Neural progenitor cell (in vitro differentiated cells): ENCODE data around the gene CDC42EP5. TPM values are rescaled to one million over a fixed set of nuclear protein-coding genes. Genes with fewer than 3 reads are reported as not detected.

ENCODE experiments used
- DNase-seq: peaks from one replicate; pipeline ENCODE4 v3.0.0-alpha.2; 2016; ENCODE audit warnings: low spot score
- H2AFZ ChIP-seq: fragments of 200-600 bp; sonication (generic); replicated peaks from 2 replicates; pipeline ENCODE4 v1.6.1; 2016; ENCODE audit warnings: antibody characterized with exemption
- H3F3A ChIP-seq: fragments of 200-600 bp; sonication (generic); 2 replicates; pipeline ENCODE4 v1.6.1; 2016; ENCODE audit warnings: antibody characterized with exemption, low read depth
- H3K27ac ChIP-seq: fragments of 200-600 bp; sonication (generic); 2 replicates; pipeline ENCODE4 v1.5.1; 2016; ENCODE audit warnings: mild to moderate bottlenecking
- H3K27me3 ChIP-seq: fragments of 200-600 bp; sonication (generic); 2 replicates; pipeline ENCODE4 v1.6.1; 2016; ENCODE audit warnings: mild to moderate bottlenecking, moderate library complexity
- H3K36me3 ChIP-seq: fragments of 200-600 bp; sonication (generic); 2 replicates; pipeline ENCODE4 v1.5.1; 2016
- H3K4me1 ChIP-seq: fragments of 200-600 bp; sonication (generic); 2 replicates; pipeline ENCODE4 v1.6.1; 2016; ENCODE audit warnings: mixed run types
- H3K4me2 ChIP-seq: fragments of 200-600 bp; sonication (generic); 2 replicates; pipeline ENCODE4 v1.6.1; 2016
- H3K4me3 ChIP-seq: fragments of 200-600 bp; sonication (generic); 2 replicates; pipeline ENCODE4 v1.5.1; 2016
- H3K79me2 ChIP-seq: fragments of 200-600 bp; sonication (generic); 2 replicates; pipeline ENCODE4 v1.6.1; 2016; ENCODE audit warnings: low read depth
- H3K9ac ChIP-seq: fragments of 200-600 bp; sonication (generic); 2 replicates; pipeline ENCODE4 v1.6.1; 2016
- H3K9me3 ChIP-seq: fragments of 200-600 bp; sonication (generic); 2 replicates; pipeline ENCODE4 v1.5.1; 2016; ENCODE audit warnings: low read depth
- H4K20me1 ChIP-seq: fragments of 200-600 bp; sonication (generic); 2 replicates; pipeline ENCODE4 v1.6.1; 2016; ENCODE audit warnings: low read depth
- H3K27ac Mint-ChIP-seq: 3 replicates; pipeline ENCODE4 v1.8.0; 2021; ENCODE audit warnings: mixed read lengths
- H3K27me3 Mint-ChIP-seq: 2 replicates; pipeline ENCODE4 v1.8.0; 2022; ENCODE audit warnings: low read depth, mild to moderate bottlenecking, inconsistent platforms, moderate library complexity, mixed read lengths; ENCODE audit not compliant: insufficient read depth
- H3K36me3 Mint-ChIP-seq: 3 replicates; pipeline ENCODE4 v1.8.0; 2021; ENCODE audit warnings: mixed read lengths
- H3K4me1 Mint-ChIP-seq: 3 replicates; pipeline ENCODE4 v1.8.0; 2021; ENCODE audit warnings: mixed read lengths
- H3K4me3 Mint-ChIP-seq: 3 replicates; pipeline ENCODE4 v1.8.0; 2021; ENCODE audit warnings: mild to moderate bottlenecking, moderate library complexity, mixed read lengths
- H3K9me3 Mint-ChIP-seq: 3 replicates; pipeline ENCODE4 v1.8.0; 2020; ENCODE audit warnings: mixed read lengths
- EZH2 ChIP-seq: fragments of 200-600 bp; sonication (generic); IDR thresholded peaks from 2 replicates; pipeline ENCODE4 v1.6.1; 2017; ENCODE audit warnings: antibody characterized with exemption, mild to moderate bottlenecking, moderate library complexity
- EZH2phosphoT487 ChIP-seq: fragments of 200-600 bp; sonication (generic); IDR thresholded peaks from 2 replicates; pipeline ENCODE4 v1.6.1; 2017; ENCODE audit warnings: antibody characterized with exemption
- total RNA-seq: library from RNA; depleted of rRNA; stranded (reverse); fragments of >200 nt; gene quantifications from 2 replicates; pipeline ENCODE4 v1.2.3, GENCODE V29; 2015; ENCODE audit warnings: low replicate concordance
- TF ChIP-seq, protein P1 (sequence below): fragments of 200-600 bp; sonication (generic); IDR thresholded peaks from 2 replicates; pipeline ENCODE4 v1.5.1; 2017; ENCODE audit warnings: antibody characterized with exemption, mild to moderate bottlenecking

The CDC42EP5 gene
- total RNA-seq, 1 donor from 2014 or later: not detected

GRCh38 chr19:54452626-54453025, 20.5 kb downstream of the CDC42EP5 start:
- H3K27ac Mint-ChIP-seq: no peak overlapping the region
- H3K9ac ChIP-seq: no peak overlapping the region
- H3K36me3 Mint-ChIP-seq: peaks cover 21% of the 10 kb centered on the region
- no peaks in the 10 kb centered on the region for H3K27me3 ChIP-seq
- no peak overlapping the region for H3K4me3 ChIP-seq
- H3F3A ChIP-seq: no peaks in the 10 kb centered on the region
- H3K9me3 Mint-ChIP-seq: no peaks in the 10 kb centered on the region
- peaks cover 62% of the 10 kb centered on the region for H4K20me1 ChIP-seq
- no peak overlapping the region for H2AFZ ChIP-seq
- DNase-seq: no peak
- peak overlapping the region; percentile 9 for H3K4me3 Mint-ChIP-seq
- H3K4me2 ChIP-seq: no peak overlapping the region
- H3K4me1 ChIP-seq: no peaks in the 10 kb centered on the region
- H3K9me3 ChIP-seq: no peaks in the 10 kb centered on the region
- peaks cover 8% of the 10 kb centered on the region for H3K27me3 Mint-ChIP-seq
- H3K79me2 ChIP-seq: peaks cover 57% of the 10 kb centered on the region
- TF ChIP-seq, protein P1, sequence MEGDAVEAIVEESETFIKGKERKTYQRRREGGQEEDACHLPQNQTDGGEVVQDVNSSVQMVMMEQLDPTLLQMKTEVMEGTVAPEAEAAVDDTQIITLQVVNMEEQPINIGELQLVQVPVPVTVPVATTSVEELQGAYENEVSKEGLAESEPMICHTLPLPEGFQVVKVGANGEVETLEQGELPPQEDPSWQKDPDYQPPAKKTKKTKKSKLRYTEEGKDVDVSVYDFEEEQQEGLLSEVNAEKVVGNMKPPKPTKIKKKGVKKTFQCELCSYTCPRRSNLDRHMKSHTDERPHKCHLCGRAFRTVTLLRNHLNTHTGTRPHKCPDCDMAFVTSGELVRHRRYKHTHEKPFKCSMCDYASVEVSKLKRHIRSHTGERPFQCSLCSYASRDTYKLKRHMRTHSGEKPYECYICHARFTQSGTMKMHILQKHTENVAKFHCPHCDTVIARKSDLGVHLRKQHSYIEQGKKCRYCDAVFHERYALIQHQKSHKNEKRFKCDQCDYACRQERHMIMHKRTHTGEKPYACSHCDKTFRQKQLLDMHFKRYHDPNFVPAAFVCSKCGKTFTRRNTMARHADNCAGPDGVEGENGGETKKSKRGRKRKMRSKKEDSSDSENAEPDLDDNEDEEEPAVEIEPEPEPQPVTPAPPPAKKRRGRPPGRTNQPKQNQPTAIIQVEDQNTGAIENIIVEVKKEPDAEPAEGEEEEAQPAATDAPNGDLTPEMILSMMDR: no peak
- TF ChIP-seq EZH2phosphoT487 (no peak), EZH2 (no peak)
- peaks cover 26% of the 10 kb centered on the region for H3K4me1 Mint-ChIP-seq
- H3K36me3 ChIP-seq: no peaks in the 10 kb centered on the region
- no peak overlapping the region for H3K27ac ChIP-seq

- H3K27me3 Mint-ChIP-seq: peaks cover 8% of the 10 kb centered on the region
- no peak for DNase-seq
- Histone ChIP-seq H3K4me2 (no peak overlapping the region), H3K4me1 (no peaks in the 10 kb centered on the region), H4K20me1 (peaks cover 64% of the 10 kb centered on the region), H2AFZ (no peak overlapping the region), H3K4me3 (no peak overlapping the region), H3K79me2 (peaks cover 63% of the 10 kb centered on the region), H3F3A (no peaks in the 10 kb centered on the region), H3K36me3 (no peaks in the 10 kb centered on the region), H3K9ac (no peak overlapping the region), H3K27me3 (no peaks in the 10 kb centered on the region), H3K27ac (no peak overlapping the region), H3K9me3 (no peaks in the 10 kb centered on the region)
- TF ChIP-seq EZH2: no peak
- TF ChIP-seq, protein P1: no peak
- no peak for TF ChIP-seq EZH2phosphoT487
- no peaks in the 10 kb centered on the region for H3K9me3 Mint-ChIP-seq
- H3K4me1 Mint-ChIP-seq: peaks cover 29% of the 10 kb centered on the region
- peaks cover 21% of the 10 kb centered on the region for H3K36me3 Mint-ChIP-seq
- H3K27ac Mint-ChIP-seq: no peak overlapping the region
- H3K4me3 Mint-ChIP-seq: no peak overlapping the region
These were observed 21.1 kb downstream of the CDC42EP5 start for GRCh38 chr19:54451997-54452396.

- Mint-ChIP-seq H3K4me1 (peaks cover 33% of the 10 kb centered on the region), H3K4me3 (peak overlapping the region; percentile 97), H3K36me3 (peaks cover 21% of the 10 kb centered on the region), H3K27ac (no peak overlapping the region), H3K9me3 (no peaks in the 10 kb centered on the region), H3K27me3 (peaks cover 8% of the 10 kb centered on the region)
- H3K36me3 ChIP-seq: no peaks in the 10 kb centered on the region
- no peaks in the 10 kb centered on the region for H3K27me3 ChIP-seq
- TF ChIP-seq, protein P1: no peak
- TF ChIP-seq EZH2phosphoT487: no peak
- H3K4me2 ChIP-seq: no peak overlapping the region
- H3K4me1 ChIP-seq: no peaks in the 10 kb centered on the region
- DNase-seq: no peak
- no peak overlapping the region for H3K9ac ChIP-seq
- H3K4me3 ChIP-seq: no peak overlapping the region
- H3K27ac ChIP-seq: no peak overlapping the region
- H2AFZ ChIP-seq: no peak overlapping the region
- peaks cover 67% of the 10 kb centered on the region for H3K79me2 ChIP-seq
- H3K9me3 ChIP-seq: no peaks in the 10 kb centered on the region
- H3F3A ChIP-seq: no peaks in the 10 kb centered on the region
- peaks cover 68% of the 10 kb centered on the region for H4K20me1 ChIP-seq
These were observed 21.7 kb downstream of the CDC42EP5 start for GRCh38 chr19:54451331-54451871.
